OCI-LY1 (cell line): ENCODE measurements around the gene RIN3.

Experiments used
- H2AFZ ChIP-seq: fragments of 200-600 bp; sonication (generic), shearing (Covaris generic); 2 replicates; pipeline ENCODE4 v1.6.0; 2014; ENCODE audit warnings: antibody characterized with exemption, mild to moderate bottlenecking, low read length
- H3F3A ChIP-seq: fragments of 200-600 bp; sonication (generic), shearing (Covaris generic); 2 replicates; pipeline ENCODE4 v1.6.0; 2014; ENCODE audit warnings: mild to moderate bottlenecking, antibody characterized with exemption, low read length, moderate library complexity; ENCODE audit not compliant: insufficient read depth
- H3K27ac ChIP-seq: fragments of 200-600 bp; sonication (generic); 2 replicates; pipeline ENCODE4 v1.5.1; 2014; ENCODE audit warnings: low read length, mixed run types, mild to moderate bottlenecking, low read depth; ENCODE audit not compliant: poor library complexity, severe bottlenecking
- H3K27me3 ChIP-seq: fragments of 200-600 bp; sonication (generic); 2 replicates; pipeline ENCODE4 v1.6.0; 2014; ENCODE audit warnings: antibody characterized with exemption, mild to moderate bottlenecking, low read length, moderate library complexity; ENCODE audit not compliant: insufficient read depth
- H3K36me3 ChIP-seq: fragments of 200-600 bp; sonication (generic); 2 replicates; pipeline ENCODE4 v1.6.1; 2014; ENCODE audit warnings: mild to moderate bottlenecking, antibody characterized with exemption, low read length, moderate library complexity, mixed read lengths; ENCODE audit not compliant: insufficient read depth
- H3K4me1 ChIP-seq: fragments of 200-600 bp; sonication (generic); 2 replicates; pipeline ENCODE4 v1.5.1; 2014; ENCODE audit warnings: mild to moderate bottlenecking, low read length, moderate library complexity; ENCODE audit not compliant: insufficient read depth, severe bottlenecking
- H3K4me2 ChIP-seq: fragments of 200-600 bp; sonication (generic), shearing (Covaris generic); 2 replicates; pipeline ENCODE4 v1.6.1; 2014; ENCODE audit warnings: low read length
- H3K4me3 ChIP-seq: fragments of 200-600 bp; sonication (generic); 2 replicates; pipeline ENCODE4 v1.5.1; 2014; ENCODE audit warnings: low read length, low read depth, mild to moderate bottlenecking, mixed read lengths; ENCODE audit not compliant: poor library complexity, severe bottlenecking
- H3K79me2 ChIP-seq: fragments of 200-600 bp; shearing (Covaris generic); 2 replicates; pipeline ENCODE4 v1.6.1; 2016; ENCODE audit warnings: mixed run types, low read length, mixed read lengths; ENCODE audit not compliant: insufficient read depth
- H3K9ac ChIP-seq: fragments of 200-600 bp; sonication (generic), shearing (Covaris generic); 2 replicates; pipeline ENCODE4 v1.6.1; 2014; ENCODE audit warnings: mild to moderate bottlenecking, low read length, mixed read lengths
- H3K9me2 ChIP-seq: fragments of 200-600 bp; sonication (generic), shearing (Covaris generic); 2 replicates; pipeline ENCODE4 v1.6.1; 2014; ENCODE audit warnings: low read depth, mild to moderate bottlenecking, low read length, mixed read lengths
- H3K9me3 ChIP-seq: fragments of 200-600 bp; shearing (Covaris generic); 2 replicates; pipeline ENCODE4 v1.6.1; 2014; ENCODE audit warnings: low read length, mixed read lengths
- H4K20me1 ChIP-seq: fragments of 200-600 bp; sonication (generic), shearing (Covaris generic); 2 replicates; pipeline ENCODE4 v1.6.0; 2016; ENCODE audit warnings: mild to moderate bottlenecking, low read length; ENCODE audit not compliant: insufficient read depth
- EZH2 ChIP-seq: fragments of 200-600 bp; sonication (generic), shearing (Covaris generic); IDR thresholded peaks from 2 replicates; pipeline ENCODE4 v1.8.0; 2017; ENCODE audit warnings: borderline replicate concordance, mixed run types, mild to moderate bottlenecking, antibody characterized with exemption, low read length, moderate library complexity, mixed read lengths
- TF ChIP-seq, protein P1 (sequence below): fragments of 200-600 bp; sonication (generic), shearing (Covaris generic); IDR thresholded peaks from 2 replicates; pipeline ENCODE4 v1.5.1; 2017; ENCODE audit warnings: mild to moderate bottlenecking, antibody characterized with exemption, low read length, moderate library complexity, mixed read lengths

Gene RIN3

DNA sequence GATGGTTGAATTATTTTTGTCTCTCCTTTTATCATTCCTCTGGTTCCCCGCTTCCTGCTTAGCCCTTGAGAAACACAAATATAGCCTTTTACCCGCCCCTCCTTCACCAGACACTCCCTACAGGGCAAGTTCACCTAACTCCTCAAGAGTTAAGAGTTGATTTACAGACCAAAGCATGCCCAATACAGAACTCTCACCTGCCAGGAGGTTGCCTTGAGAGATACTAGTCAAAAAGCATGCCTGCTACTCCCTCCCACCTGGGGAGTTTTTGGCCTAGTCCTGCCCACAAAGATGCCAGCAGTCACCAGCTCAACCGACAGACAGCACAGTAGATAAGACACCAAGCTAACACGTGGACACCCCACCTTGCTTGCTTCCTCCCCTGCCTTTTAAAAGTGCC lies 223.6 kb downstream of the RIN3 start:
- Histone ChIP-seq H3K4me3 (no peak overlapping the region), H3F3A (no peaks in the 10 kb centered on the region), H3K9me2 (no peaks in the 10 kb centered on the region), H3K27me3 (no peaks in the 10 kb centered on the region), H3K9me3 (no peaks in the 10 kb centered on the region), H3K27ac (no peak overlapping the region), H3K36me3 (no peaks in the 10 kb centered on the region), H2AFZ (no peak overlapping the region), H3K4me2 (no peak overlapping the region), H3K79me2 (no peaks in the 10 kb centered on the region), H3K9ac (no peak overlapping the region), H3K4me1 (no peaks in the 10 kb centered on the region), H4K20me1 (no peaks in the 10 kb centered on the region)
- no peak for TF ChIP-seq EZH2
- TF ChIP-seq, protein P1, sequence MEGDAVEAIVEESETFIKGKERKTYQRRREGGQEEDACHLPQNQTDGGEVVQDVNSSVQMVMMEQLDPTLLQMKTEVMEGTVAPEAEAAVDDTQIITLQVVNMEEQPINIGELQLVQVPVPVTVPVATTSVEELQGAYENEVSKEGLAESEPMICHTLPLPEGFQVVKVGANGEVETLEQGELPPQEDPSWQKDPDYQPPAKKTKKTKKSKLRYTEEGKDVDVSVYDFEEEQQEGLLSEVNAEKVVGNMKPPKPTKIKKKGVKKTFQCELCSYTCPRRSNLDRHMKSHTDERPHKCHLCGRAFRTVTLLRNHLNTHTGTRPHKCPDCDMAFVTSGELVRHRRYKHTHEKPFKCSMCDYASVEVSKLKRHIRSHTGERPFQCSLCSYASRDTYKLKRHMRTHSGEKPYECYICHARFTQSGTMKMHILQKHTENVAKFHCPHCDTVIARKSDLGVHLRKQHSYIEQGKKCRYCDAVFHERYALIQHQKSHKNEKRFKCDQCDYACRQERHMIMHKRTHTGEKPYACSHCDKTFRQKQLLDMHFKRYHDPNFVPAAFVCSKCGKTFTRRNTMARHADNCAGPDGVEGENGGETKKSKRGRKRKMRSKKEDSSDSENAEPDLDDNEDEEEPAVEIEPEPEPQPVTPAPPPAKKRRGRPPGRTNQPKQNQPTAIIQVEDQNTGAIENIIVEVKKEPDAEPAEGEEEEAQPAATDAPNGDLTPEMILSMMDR: no peak

- Histone ChIP-seq H3K36me3 (no peaks in the 10 kb centered on the region), H3K27ac (no peak overlapping the region), H4K20me1 (no peaks in the 10 kb centered on the region), H3K9me3 (no peaks in the 10 kb centered on the region), H3K4me2 (no peak overlapping the region), H2AFZ (no peak overlapping the region), H3K79me2 (no peaks in the 10 kb centered on the region), H3K9me2 (no peaks in the 10 kb centered on the region), H3K4me1 (no peaks in the 10 kb centered on the region), H3K27me3 (no peaks in the 10 kb centered on the region), H3K4me3 (no peak overlapping the region), H3K9ac (no peak overlapping the region), H3F3A (no peaks in the 10 kb centered on the region)
- TF ChIP-seq EZH2: no peak
- TF ChIP-seq, protein P1: no peak
These were observed 224.1 kb downstream of the RIN3 start for GRCh38 chr14:92737619-92738188.
